HFFc6 (cell line): ENCODE data around the gene PCID2. TPM values are rescaled to one million over a fixed set of nuclear protein-coding genes. Genes with fewer than 3 reads are reported as not detected.

Experiments used
- DNase-seq: peaks from one replicate; pipeline ENCODE4 v3.0.0-alpha.2; 2018
- H3K27ac Mint-ChIP-seq: 2 replicates; pipeline ENCODE4 v1.8.0; 2020; ENCODE audit warnings: mild to moderate bottlenecking, mixed read lengths
- H3K27me3 Mint-ChIP-seq: 2 replicates; pipeline ENCODE4 v1.8.0; 2021; ENCODE audit warnings: mild to moderate bottlenecking, moderate library complexity, mixed read lengths; ENCODE audit not compliant: insufficient read depth
- H3K36me3 Mint-ChIP-seq: 2 replicates; pipeline ENCODE4 v1.8.0; 2021; ENCODE audit warnings: low read depth, mixed read lengths
- H3K4me1 Mint-ChIP-seq: 2 replicates; pipeline ENCODE4 v1.8.0; 2020; ENCODE audit warnings: low read depth, mixed read lengths
- H3K4me3 Mint-ChIP-seq: 2 replicates; pipeline ENCODE4 v1.8.0; 2020; ENCODE audit warnings: mild to moderate bottlenecking, moderate library complexity, mixed read lengths
- H3K9me3 Mint-ChIP-seq: 2 replicates; pipeline ENCODE4 v1.8.0; 2020; ENCODE audit warnings: mild to moderate bottlenecking, mixed read lengths
- total RNA-seq, 6 experiments: library from RNA; stranded (reverse); fragmentation: NEBNext Ultra II Directional; extraction: Animal tissue kit (Norgen Biotek cat#: 25700); gene quantifications; 2 replicates in 1 of 6; 3 replicates in 5 of 6; pipeline ENCODE4 v1.2.3, GENCODE V29; 2021
- TF ChIP-seq, protein P1 (sequence below): fragments of 200-600 bp; sonication (generic); IDR thresholded peaks from 2 replicates; pipeline ENCODE4 v1.5.0; 2021; ENCODE audit warnings: antibody characterized with exemption, mild to moderate bottlenecking

Gene PCID2
- total RNA-seq, 6 experiments from 2014 or later, result 59.1 to 72.5 (median 68.3) TPM

DNA sequence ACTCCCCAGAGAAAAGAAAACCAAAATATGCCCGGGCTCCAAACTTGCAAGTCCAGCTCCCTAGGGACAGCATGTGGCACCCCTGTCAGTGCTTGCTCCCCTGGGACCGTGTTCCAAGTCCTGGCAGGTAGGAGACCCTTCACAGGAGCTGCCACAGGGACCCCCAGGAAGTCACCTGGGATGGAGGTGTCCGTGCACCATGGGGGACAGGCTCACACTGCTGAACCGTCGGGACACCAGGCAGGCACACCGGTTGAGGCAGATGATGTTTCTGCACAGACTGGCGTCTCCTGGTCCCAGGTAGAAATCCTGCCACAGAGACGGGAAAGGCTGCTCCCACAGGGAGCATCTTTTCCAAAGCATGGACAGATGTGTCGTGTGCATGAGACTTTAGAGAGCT is 61.7 kb downstream of the PCID2 start:
- DNase-seq, result no peak
- TF ChIP-seq, protein P1, sequence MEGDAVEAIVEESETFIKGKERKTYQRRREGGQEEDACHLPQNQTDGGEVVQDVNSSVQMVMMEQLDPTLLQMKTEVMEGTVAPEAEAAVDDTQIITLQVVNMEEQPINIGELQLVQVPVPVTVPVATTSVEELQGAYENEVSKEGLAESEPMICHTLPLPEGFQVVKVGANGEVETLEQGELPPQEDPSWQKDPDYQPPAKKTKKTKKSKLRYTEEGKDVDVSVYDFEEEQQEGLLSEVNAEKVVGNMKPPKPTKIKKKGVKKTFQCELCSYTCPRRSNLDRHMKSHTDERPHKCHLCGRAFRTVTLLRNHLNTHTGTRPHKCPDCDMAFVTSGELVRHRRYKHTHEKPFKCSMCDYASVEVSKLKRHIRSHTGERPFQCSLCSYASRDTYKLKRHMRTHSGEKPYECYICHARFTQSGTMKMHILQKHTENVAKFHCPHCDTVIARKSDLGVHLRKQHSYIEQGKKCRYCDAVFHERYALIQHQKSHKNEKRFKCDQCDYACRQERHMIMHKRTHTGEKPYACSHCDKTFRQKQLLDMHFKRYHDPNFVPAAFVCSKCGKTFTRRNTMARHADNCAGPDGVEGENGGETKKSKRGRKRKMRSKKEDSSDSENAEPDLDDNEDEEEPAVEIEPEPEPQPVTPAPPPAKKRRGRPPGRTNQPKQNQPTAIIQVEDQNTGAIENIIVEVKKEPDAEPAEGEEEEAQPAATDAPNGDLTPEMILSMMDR, result no peak
- no peaks in the 10 kb centered on the region for H3K9me3 Mint-ChIP-seq
- H3K36me3 Mint-ChIP-seq, result no peaks in the 10 kb centered on the region
- H3K4me3 Mint-ChIP-seq, result no peak overlapping the region
- H3K27ac Mint-ChIP-seq, result no peak overlapping the region
- no peaks in the 10 kb centered on the region for H3K4me1 Mint-ChIP-seq
- peaks cover 8% of the 10 kb centered on the region for H3K27me3 Mint-ChIP-seq

DNA sequence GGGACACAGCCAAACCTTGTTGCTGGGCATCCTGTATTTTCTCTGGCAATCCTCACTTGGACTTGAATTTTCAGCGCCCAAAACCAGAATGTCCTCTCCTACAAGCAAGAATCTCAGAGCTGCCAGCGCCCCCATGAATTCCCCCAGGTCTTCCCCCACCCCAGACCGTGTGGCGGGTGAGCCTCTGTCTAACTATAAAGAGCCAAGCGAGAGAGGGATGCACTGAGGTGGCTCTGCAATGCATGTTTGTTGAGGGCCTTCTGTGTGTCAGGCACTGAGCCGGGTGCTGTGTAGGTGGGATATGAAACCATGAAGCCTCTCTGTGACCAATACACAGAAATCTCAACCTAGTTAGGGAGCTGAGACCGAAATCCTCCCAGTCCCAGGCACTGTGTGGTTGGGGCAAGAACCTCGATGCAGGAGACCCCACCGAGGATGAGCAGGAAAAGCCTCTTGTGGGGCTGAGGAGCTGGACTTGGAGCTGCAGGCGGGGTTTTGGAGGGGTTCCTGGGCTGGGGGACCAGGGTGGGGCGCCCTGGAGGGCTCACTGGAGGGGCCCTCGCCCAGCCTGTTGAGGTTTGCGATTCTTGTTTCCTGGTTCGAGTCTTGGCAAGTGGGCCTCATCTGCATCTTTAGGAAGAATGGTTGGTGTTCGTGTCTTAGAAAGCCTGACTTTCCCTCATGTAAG is 62.4 kb downstream of the PCID2 start:
- no peak overlapping the region for H3K4me3 Mint-ChIP-seq
- H3K27me3 Mint-ChIP-seq, result peaks cover 7% of the 10 kb centered on the region
- H3K36me3 Mint-ChIP-seq, result no peaks in the 10 kb centered on the region
- no peaks in the 10 kb centered on the region for H3K4me1 Mint-ChIP-seq
- TF ChIP-seq, protein P1, result no peak
- H3K9me3 Mint-ChIP-seq, result no peaks in the 10 kb centered on the region
- no peak overlapping the region for H3K27ac Mint-ChIP-seq
- no peak for DNase-seq

DNA sequence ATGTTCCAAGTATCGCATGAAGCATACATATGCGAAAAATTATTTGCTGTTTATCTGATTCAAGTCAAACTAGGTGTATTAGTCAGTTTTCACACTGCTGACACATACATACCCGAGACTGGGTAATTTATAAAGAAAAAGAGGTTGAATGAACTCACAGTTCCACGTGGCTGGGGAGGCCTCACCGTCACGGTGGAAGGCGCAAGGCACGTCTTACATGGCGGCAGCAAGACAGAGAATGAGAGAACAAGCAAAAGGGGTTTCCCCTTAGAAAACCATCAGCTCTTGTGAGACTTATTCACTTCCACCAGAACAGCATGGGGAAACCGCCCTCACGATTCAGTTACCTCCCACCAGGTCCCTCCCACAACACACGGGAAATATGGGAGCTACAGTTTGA is 63.0 kb downstream of the PCID2 start:
- DNase-seq, result no peak
- H3K9me3 Mint-ChIP-seq, result no peaks in the 10 kb centered on the region
- peaks cover 6% of the 10 kb centered on the region for H3K27me3 Mint-ChIP-seq
- H3K4me1 Mint-ChIP-seq, result no peaks in the 10 kb centered on the region
- no peak overlapping the region for H3K27ac Mint-ChIP-seq
- TF ChIP-seq, protein P1, result no peak
- no peak overlapping the region for H3K4me3 Mint-ChIP-seq
- no peaks in the 10 kb centered on the region for H3K36me3 Mint-ChIP-seq

DNA sequence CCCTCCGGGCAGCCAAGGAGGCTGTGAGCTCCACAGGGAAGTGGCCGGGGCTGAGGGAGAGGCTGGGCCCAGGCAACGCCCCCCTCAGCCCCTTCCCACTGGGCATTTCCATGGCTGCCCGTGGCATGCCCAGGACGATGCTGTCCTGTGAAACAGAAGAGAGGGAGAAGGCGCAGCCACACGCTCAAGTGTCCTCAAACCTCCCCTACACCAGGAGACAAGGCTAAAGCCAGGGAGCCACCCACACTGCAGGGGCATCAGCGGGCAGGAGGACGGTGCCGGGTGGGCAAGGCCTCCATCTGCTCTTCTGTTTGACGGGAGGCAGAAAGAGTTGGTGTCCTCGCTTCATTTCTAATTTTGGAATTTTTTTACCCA is 64.2 kb downstream of the PCID2 start:
- no peak overlapping the region for H3K4me3 Mint-ChIP-seq
- peaks cover 6% of the 10 kb centered on the region for H3K27me3 Mint-ChIP-seq
- H3K36me3 Mint-ChIP-seq, result no peaks in the 10 kb centered on the region
- H3K9me3 Mint-ChIP-seq, result no peaks in the 10 kb centered on the region
- H3K27ac Mint-ChIP-seq, result no peak overlapping the region
- H3K4me1 Mint-ChIP-seq, result no peaks in the 10 kb centered on the region
- TF ChIP-seq, protein P1, result no peak
- DNase-seq, result no peak

DNA sequence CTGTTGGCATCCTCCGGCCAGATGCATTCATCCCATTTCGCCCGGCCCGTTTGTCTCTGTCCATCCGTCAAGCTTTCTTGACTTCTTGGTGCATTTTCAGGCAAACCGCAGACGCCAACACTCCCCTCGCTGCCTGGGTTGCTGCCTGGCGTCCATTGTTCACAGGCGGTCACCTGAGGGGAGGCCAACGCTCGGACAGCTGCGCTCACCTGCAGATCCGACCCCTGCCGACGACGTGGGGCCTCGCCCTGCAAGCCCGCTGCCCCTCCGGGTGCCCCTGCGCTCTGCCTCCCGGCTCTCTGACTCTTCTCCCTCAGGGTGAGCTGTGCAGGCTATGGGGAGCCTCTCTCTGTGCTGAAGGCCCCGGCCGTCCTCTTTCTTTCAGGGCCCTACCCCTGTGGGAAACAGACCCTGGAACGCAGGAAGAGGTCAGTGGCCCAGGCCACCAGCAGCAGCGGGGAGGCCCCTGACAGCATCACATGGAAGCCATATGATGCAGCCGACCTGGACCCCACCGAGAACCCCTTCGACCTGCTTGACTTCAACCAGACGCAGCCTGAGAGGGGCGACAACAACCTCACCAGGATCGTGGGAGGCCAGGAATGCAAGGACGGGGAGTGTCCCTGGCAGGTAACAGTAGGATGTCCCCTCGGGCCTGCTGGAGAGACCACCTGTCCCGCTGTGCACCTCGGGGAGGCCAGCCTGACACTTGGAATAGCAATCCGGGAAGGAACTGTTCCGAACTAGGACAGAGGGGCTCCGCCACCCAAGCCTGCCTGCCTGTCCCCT is 64.8 kb downstream of the PCID2 start:
- no peaks in the 10 kb centered on the region for H3K9me3 Mint-ChIP-seq
- TF ChIP-seq, protein P1, result no peak
- no peaks in the 10 kb centered on the region for H3K4me1 Mint-ChIP-seq
- no peak overlapping the region for H3K27ac Mint-ChIP-seq
- H3K27me3 Mint-ChIP-seq, result peaks cover 6% of the 10 kb centered on the region
- no peak for DNase-seq
- no peak overlapping the region for H3K4me3 Mint-ChIP-seq
- no peaks in the 10 kb centered on the region for H3K36me3 Mint-ChIP-seq
